ENCODE measurements around the gene SNX9.

SNX9 gene

DNA sequence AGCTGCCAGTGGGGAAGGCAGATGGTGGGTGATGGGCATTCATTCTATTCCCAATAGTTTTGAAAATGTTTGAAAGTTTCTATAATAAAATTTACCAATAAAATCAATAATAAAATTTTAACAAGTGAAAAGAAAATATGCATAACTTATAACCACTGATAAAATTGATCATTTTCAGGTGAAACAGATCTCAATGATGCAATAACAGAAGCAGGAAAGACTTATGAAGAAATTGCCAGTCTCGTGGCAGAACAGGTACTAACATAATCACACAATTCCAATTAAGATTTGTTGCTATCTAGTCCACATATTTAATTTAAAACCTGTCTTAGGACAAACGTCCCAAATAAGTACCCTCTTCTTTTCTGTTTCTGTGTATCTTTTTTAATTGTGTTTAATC is 112.7 kb downstream of the SNX9 start:
- Histone ChIP-seq H3K4me1 (ENCODE audit: control insufficient read depth, insufficient read depth, low read length) (no peaks in the 10 kb centered on the region), H3K4me3 (ENCODE audit: low read depth, low read length) (no peak overlapping the region), H3K27ac (ENCODE audit: extremely low read depth, low read depth, low read length) (no peak overlapping the region), H3K9me3 (ENCODE audit: control insufficient read depth, insufficient read depth, low read depth, low read length) (no peaks in the 10 kb centered on the region), H3K36me3 (ENCODE audit: control insufficient read depth in 2 of 2, insufficient read depth in 1 of 2, low read length in 2 of 2) (peaks cover 28 to 90% of the 10 kb centered on the region in 2 experiments)
- TF ChIP-seq ZNF114 (tag by site-specific recombination; IDR thresholded peaks at IDR 0.05), result no peak
- TF ChIP-seq ZFP3 (tag by site-specific recombination; IDR thresholded peaks at IDR 0.05; ENCODE audit: low read depth), result no peak
- TF ChIP-seq, protein P1, sequence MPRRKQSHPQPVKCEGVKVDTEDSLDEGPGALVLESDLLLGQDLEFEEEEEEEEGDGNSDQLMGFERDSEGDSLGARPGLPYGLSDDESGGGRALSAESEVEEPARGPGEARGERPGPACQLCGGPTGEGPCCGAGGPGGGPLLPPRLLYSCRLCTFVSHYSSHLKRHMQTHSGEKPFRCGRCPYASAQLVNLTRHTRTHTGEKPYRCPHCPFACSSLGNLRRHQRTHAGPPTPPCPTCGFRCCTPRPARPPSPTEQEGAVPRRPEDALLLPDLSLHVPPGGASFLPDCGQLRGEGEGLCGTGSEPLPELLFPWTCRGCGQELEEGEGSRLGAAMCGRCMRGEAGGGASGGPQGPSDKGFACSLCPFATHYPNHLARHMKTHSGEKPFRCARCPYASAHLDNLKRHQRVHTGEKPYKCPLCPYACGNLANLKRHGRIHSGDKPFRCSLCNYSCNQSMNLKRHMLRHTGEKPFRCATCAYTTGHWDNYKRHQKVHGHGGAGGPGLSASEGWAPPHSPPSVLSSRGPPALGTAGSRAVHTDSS (tag by site-specific recombination; IDR thresholded peaks at IDR 0.05), result no peak
- no peak for TF ChIP-seq ZNF302 (tag by site-specific recombination; IDR thresholded peaks at IDR 0.05; ENCODE audit: low read depth)
- TF ChIP-seq ZNF423 (tag by site-specific recombination; IDR thresholded peaks at IDR 0.05), result no peak
- no peak for TF ChIP-seq TRIM28 (IDR thresholded peaks at IDR 0.05; ENCODE audit: borderline replicate concordance, low read length)
- TF ChIP-seq KLF9 (tag by site-specific recombination; IDR thresholded peaks at IDR 0.05; ENCODE audit: low read depth), result no peak
- TF ChIP-seq, protein P2, sequence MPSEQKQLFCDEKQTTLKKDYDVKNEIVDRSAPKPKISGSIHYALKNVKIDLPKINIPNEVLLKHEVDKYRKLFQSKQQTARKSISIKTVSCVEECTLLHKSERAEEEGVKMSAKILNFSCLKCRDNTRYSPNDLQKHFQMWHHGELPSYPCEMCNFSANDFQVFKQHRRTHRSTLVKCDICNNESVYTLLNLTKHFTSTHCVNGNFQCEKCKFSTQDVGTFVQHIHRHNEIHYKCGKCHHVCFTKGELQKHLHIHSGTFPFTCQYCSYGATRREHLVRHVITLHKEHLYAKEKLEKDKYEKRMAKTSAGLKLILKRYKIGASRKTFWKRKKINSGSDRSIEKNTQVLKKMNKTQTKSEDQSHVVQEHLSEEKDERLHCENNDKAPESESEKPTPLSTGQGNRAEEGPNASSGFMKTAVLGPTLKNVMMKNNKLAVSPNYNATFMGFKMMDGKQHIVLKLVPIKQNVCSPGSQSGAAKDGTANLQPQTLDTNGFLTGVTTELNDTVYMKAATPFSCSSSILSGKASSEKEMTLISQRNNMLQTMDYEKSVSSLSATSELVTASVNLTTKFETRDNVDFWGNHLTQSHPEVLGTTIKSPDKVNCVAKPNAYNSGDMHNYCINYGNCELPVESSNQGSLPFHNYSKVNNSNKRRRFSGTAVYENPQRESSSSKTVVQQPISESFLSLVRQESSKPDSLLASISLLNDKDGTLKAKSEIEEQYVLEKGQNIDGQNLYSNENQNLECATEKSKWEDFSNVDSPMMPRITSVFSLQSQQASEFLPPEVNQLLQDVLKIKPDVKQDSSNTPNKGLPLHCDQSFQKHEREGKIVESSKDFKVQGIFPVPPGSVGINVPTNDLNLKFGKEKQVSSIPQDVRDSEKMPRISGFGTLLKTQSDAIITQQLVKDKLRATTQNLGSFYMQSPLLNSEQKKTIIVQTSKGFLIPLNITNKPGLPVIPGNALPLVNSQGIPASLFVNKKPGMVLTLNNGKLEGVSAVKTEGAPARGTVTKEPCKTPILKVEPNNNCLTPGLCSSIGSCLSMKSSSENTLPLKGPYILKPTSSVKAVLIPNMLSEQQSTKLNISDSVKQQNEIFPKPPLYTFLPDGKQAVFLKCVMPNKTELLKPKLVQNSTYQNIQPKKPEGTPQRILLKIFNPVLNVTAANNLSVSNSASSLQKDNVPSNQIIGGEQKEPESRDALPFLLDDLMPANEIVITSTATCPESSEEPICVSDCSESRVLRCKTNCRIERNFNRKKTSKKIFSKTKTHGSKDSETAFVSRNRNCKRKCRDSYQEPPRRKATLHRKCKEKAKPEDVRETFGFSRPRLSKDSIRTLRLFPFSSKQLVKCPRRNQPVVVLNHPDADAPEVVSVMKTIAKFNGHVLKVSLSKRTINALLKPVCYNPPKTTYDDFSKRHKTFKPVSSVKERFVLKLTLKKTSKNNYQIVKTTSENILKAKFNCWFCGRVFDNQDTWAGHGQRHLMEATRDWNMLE (tag by site-specific recombination; conservative IDR thresholded peaks at IDR 0.05; ENCODE audit: low read depth), result no peak
- TF ChIP-seq ZNF266 (tag by site-specific recombination; IDR thresholded peaks at IDR 0.05; ENCODE audit: low read depth), result no peak
- TF ChIP-seq ZNF292 (tag by site-specific recombination; IDR thresholded peaks at IDR 0.05; ENCODE audit: borderline replicate concordance, low read depth), result no peak
- TF ChIP-seq ZBTB49 (tag by site-specific recombination; IDR thresholded peaks at IDR 0.05; ENCODE audit: low read depth), result no peak
- ChIA-PET CTCF (no interaction called here), POLR2A (no interaction called here)

- H3K4me3 ChIP-seq (ENCODE audit: low read depth, low read length), result no peak overlapping the region
- H3K4me1 ChIP-seq (ENCODE audit: control insufficient read depth, insufficient read depth, low read length), result no peaks in the 10 kb centered on the region
- CTCF ChIA-PET, result interaction anchor here (0.7 to 1.5 kb wide), 5 partner anchors 9 to 1499 kb away, joined by 3 to 4 read pairs (median 3); no protein-coding TSS in a partner anchor
- H3K36me3 ChIP-seq (ENCODE audit: control insufficient read depth in 2 of 2, insufficient read depth in 1 of 2, low read length in 2 of 2), result peaks cover 23 to 90% of the 10 kb centered on the region in 2 experiments
- POLR2A ChIA-PET, result no interaction called here
- no peaks in the 10 kb centered on the region for H3K9me3 ChIP-seq (ENCODE audit: control insufficient read depth, insufficient read depth, low read depth, low read length)
- H3K27ac ChIP-seq (ENCODE audit: extremely low read depth, low read depth, low read length), result no peak overlapping the region
- TF ChIP-seq ZNF777 (tag by site-specific recombination; IDR thresholded peaks at IDR 0.05; ENCODE audit: borderline replicate concordance) (no peak), ZNF292 (tag by site-specific recombination; IDR thresholded peaks at IDR 0.05; ENCODE audit: borderline replicate concordance, low read depth) (no peak), ZBTB21 (tag by site-specific recombination; IDR thresholded peaks at IDR 0.05) (no peak), ZNF660 (tag by site-specific recombination; IDR thresholded peaks at IDR 0.05) (no peak), ZNF394 (tag by site-specific recombination; IDR thresholded peaks at IDR 0.05; ENCODE audit: borderline replicate concordance) (no peak), SALL2 (tag by site-specific recombination; IDR thresholded peaks at IDR 0.05; ENCODE audit: borderline replicate concordance) (no peak), ZNF624 (tag by site-specific recombination; IDR thresholded peaks at IDR 0.05) (no peak), OSR2 (tag by site-specific recombination; IDR thresholded peaks at IDR 0.05) (no peak), REPIN1 (tag by site-specific recombination; IDR thresholded peaks at IDR 0.05; ENCODE audit: low read depth) (no peak), MZF1 (tag by site-specific recombination; IDR thresholded peaks at IDR 0.05; ENCODE audit: borderline replicate concordance) (no peak), ZNF121 (tag by site-specific recombination; IDR thresholded peaks at IDR 0.05) (no peak)
- TF ChIP-seq, protein P3, sequence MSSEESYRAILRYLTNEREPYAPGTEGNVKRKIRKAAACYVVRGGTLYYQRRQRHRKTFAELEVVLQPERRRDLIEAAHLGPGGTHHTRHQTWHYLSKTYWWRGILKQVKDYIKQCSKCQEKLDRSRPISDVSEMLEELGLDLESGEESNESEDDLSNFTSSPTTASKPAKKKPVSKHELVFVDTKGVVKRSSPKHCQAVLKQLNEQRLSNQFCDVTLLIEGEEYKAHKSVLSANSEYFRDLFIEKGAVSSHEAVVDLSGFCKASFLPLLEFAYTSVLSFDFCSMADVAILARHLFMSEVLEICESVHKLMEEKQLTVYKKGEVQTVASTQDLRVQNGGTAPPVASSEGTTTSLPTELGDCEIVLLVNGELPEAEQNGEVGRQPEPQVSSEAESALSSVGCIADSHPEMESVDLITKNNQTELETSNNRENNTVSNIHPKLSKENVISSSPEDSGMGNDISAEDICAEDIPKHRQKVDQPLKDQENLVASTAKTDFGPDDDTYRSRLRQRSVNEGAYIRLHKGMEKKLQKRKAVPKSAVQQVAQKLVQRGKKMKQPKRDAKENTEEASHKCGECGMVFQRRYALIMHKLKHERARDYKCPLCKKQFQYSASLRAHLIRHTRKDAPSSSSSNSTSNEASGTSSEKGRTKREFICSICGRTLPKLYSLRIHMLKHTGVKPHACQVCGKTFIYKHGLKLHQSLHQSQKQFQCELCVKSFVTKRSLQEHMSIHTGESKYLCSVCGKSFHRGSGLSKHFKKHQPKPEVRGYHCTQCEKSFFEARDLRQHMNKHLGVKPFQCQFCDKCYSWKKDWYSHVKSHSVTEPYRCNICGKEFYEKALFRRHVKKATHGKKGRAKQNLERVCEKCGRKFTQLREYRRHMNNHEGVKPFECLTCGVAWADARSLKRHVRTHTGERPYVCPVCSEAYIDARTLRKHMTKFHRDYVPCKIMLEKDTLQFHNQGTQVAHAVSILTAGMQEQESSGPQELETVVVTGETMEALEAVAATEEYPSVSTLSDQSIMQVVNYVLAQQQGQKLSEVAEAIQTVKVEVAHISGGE (tag by site-specific recombination; conservative IDR thresholded peaks at IDR 0.05; ENCODE audit: low read depth), result no peak
Observed at GRCh38 chr6:157937318-157937717, 114.3 kb downstream of the SNX9 start.

Measured in HEK293 (cell line).